HCEC 1CT (cell line): ENCODE data around the gene TYW5.

Source experiments
- DNase-seq: peaks from one replicate; pipeline ENCODE4 v3.0.0-alpha.2; 2017

TYW5 gene

GRCh38 chr2:199973703-199974102, 18.4 kb upstream of the TYW5 start:
- peak; percentile 74 for DNase-seq

GRCh38 chr2:199972088-199972626, 16.9 kb upstream of the TYW5 start:
- DNase-seq, result no peak

DNA sequence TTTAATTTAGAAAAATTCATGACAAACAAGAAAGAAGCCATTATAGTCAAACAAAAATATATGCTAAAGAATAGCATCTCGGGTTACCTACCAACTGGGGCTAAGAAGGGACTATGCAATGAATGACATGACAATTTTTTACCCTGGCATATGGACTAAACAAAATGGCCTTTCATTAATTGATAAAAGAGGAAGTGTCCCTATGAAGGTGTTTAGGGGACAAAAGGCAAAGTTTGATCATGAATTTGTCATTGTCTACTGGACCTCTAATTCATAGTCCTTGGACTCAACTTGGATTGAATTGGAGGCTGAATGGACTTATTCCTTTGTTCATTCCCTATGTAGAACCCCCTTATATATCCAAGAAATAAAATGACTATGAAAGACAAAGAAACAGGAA, 12.8 kb upstream of the TYW5 start:
- DNase-seq, result no peak

GRCh38 chr2:199966976-199967375, 11.7 kb upstream of the TYW5 start:
- DNase-seq, result no peak

- no peak for DNase-seq
These were observed 11.1 kb upstream of the TYW5 start for GRCh38 chr2:199966405-199966804.

DNA sequence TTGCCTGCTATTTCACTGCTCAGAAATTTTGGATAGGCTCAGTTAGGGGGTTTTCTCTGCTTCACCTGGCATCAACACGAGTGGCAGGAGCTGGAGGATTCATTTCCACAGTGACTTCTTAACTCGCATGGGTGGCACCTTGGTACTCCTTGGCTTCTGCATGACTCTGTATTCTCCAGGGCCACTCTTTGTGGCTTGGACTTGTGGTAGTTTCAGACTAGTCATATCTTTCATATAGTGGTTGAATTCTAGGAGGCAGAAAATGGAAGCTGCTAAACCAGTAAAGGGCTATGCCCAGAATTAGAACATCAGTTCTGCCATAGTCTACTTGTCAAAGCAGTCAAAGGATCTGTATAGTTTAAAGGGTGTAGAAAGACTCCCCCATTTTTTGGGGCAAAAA, 6.9 kb upstream of the TYW5 start:
- DNase-seq, result no peak

GRCh38 chr2:199958014-199958413, 2.7 kb upstream of the TYW5 start:
- DNase-seq, result no peak

DNA sequence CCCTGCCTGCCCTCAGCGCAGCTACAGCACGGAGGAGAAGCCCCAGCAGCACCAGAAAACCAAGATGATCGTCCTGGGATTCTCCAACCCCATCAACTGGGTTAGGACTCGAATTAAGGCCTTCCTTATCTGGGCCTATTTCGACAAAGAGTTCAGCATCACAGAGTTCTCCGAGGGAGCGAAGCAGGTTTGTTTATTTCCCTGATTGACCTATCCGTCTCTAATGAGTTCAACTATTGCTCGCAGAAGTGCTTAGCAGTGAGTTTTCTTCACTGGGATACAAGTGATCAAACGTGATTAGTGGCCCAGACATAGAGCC, 730 bp upstream of the TYW5 start:
- no peak for DNase-seq

- peak; percentile 18 for DNase-seq
These were observed 318 bp downstream of the TYW5 start for GRCh38 chr2:199955007-199955338.

DNA sequence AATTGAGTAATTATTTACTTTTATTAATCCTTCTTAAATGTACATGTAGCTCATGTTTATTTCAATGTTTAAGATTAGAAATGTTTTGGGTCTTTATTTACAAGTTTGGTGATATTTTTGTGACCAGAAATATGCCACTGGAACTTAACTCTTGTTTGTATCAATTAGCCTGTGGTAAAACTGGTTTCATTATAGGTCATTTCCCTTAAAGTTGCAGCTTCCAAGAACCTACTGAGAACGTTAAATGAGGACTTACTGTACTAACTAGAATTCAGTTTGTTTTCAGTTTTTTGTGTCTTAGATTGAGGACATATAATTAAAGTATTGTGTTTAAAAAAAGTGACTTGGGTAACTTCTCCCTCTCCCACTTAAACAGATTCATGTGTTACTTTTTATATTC, 4.3 kb downstream of the TYW5 start:
- DNase-seq, result no peak

GRCh38 chr2:199950396-199950795, 4.9 kb downstream of the TYW5 start:
- DNase-seq, result no peak

GRCh38 chr2:199946836-199947235, 8.5 kb downstream of the TYW5 start:
- no peak for DNase-seq

GRCh38 chr2:199946196-199946595, 9.1 kb downstream of the TYW5 start:
- no peak for DNase-seq

- no peak for DNase-seq
These were observed 11.9 kb downstream of the TYW5 start for GRCh38 chr2:199943373-199943772.

GRCh38 chr2:199940373-199940772, 14.9 kb downstream of the TYW5 start:
- DNase-seq, result peak; percentile 58

- no peak for DNase-seq
These were observed 18.7 kb downstream of the TYW5 start for GRCh38 chr2:199936554-199936953.

DNA sequence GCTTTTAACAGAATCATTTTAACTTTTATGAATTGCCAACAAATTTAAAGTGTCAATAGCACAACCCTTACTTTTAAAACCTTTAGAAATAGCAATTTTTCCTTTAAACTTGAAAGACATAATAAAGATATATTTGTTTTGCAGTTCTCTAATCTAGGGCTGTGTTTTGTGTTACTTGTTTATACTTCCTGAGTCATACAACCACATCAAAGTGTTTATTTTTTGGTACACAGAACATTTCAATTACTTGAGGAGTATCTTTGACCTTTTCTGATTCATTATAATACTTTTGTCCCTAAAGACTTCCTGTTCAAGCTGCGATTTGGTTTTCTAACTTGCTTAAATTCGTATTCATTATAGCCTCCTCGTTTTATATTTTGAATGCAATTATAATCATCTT, 21.8 kb downstream of the TYW5 start:
- DNase-seq, result peak; percentile 50

DNA sequence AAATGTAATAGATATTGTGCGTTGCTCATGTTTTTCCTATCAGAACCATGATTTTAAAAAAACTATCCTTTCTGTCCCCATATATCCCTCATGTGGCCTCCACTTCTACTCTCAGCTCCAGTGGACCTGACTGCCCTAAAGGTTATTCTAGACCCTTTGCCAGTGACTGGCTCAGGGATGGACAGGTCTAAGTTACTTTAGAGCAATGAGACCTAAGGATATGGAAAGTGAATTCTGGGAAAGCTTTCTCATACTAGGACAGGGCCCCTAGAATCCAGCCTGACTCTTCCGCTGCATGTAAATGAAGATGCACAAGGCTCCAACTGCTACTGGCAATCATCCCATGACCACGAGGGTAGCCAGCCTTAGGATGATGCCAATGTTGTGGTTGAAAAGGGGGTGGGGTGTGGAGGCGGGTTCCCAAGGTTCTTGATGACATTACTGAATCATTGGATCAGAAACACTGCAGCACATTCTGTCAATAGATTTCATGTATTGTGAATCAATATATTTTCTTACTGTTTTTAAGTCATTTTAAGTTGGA, 22.9 kb downstream of the TYW5 start:
- no peak for DNase-seq

DNA sequence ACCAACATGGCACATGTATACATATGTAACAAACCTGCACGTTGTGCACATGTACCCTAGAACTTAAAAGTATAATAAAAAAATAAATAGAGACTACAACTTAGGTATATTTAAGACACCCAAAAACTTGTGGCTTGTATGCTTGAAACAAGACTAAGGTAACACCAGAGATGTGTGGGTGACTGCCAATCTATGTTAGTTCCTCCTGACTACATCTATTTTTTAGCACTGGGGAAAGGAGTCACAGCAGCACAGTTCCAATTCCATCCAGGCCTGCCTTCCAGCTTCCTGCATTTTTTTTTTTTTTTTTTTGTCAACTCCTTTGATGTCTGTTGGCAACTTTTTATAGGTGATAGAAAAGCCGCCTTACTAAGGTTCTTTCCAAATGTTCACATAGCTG, 26.0 kb downstream of the TYW5 start:
- DNase-seq, result no peak

DNA sequence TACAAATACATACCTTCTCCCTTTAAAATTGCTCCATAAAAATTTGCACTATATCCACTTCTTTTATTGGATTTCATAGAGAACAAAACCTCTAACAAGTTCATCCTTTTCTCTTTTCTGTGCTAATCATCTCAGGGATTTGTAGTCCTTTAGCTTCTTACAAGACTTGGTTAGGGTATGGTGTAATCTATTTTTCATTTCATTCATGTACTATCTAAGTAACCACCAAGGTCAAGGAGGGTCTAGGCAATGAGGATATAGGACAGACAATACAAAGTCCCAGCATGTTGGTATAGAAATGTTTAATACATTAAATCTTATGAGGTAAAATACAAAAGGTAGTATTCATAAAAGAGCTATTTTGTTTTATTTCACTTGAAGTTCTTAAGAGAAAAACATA, 26.7 kb downstream of the TYW5 start:
- no peak for DNase-seq

DNA sequence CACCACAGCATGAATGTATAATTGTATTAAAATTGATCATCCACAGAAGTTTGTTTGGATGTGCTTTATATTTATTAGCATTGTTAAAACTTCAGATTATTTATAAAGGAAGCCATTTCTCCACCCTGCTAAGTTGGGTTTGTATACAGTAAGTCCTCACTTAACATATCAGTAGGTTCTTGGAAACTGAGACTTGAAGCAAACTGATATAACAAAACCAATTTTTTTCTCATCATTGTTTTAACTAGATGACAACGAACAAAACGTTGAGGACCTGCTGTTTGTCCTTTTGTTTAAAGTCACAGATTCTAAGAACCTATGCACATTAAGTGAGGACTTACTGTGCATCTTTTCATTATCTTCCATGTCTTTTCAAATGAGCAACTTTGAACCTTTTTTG, 27.1 kb downstream of the TYW5 start:
- no peak for DNase-seq

GRCh38 chr2:199926806-199927205, 28.5 kb downstream of the TYW5 start:
- no peak for DNase-seq

- no peak for DNase-seq
These were observed 31.4 kb downstream of the TYW5 start for GRCh38 chr2:199923924-199924323.

- DNase-seq, result no peak
These were observed 32.4 kb downstream of the TYW5 start for GRCh38 chr2:199922856-199923255.

DNA sequence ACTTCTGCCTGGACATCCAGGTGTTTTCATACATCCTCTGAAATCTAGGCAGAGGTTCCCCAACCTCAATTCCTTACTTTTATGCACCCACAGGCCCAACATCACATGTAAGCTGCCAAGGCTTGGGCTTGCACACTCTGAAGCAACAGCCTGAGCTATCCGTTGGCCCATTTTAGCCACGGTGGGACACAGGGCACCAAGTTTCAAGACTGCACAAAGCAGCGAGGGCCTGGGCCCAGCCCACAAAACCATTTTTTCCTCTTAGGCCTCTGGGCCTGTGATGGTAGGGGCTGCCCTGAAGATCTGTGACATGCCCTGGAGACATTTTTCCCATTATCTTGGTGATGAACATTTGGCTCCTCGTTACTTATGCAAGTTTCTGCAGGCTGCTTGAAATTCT, 38.3 kb downstream of the TYW5 start:
- DNase-seq, result no peak

- DNase-seq, result no peak
These were observed 40.8 kb downstream of the TYW5 start for GRCh38 chr2:199914372-199914958.
